Thyroid gland (tissue), 4 donors: ENCODE data around the gene DNTT. TPM values are rescaled to one million over a fixed set of nuclear protein-coding genes. Genes with fewer than 3 reads are reported as not detected.

Source experiments
- DNase-seq, 2 donors: peaks; one replicate each; pipeline ENCODE4 v3.0.0-alpha.2; 2019
- H3K27ac ChIP-seq, 3 donors: fragments of 200-600 bp; sonication (generic); 1 replicate in 2 of 3; 2 replicates in 1 of 3; pipeline ENCODE4 v1.5.1; 2016 to 2019; ENCODE audit warnings: mild to moderate bottlenecking in 1 of 3, moderate library complexity in 1 of 3
- H3K27me3 ChIP-seq: fragments of 200-600 bp; sonication (generic); one replicate; pipeline ENCODE4 v1.5.1; 2019
- H3K36me3 ChIP-seq, 2 donors: fragments of 200-600 bp; sonication (generic); one replicate each; pipeline ENCODE4 v1.5.1; 2016 to 2019
- H3K4me1 ChIP-seq, 2 donors: fragments of 200-600 bp; sonication (generic); one replicate each; pipeline ENCODE4 v1.5.1; 2017 to 2019
- H3K4me3 ChIP-seq, 3 donors: fragments of 200-600 bp; sonication (generic); replicated peaks in 1 of 3; 1 replicate in 2 of 3; 2 replicates in 1 of 3; pipeline ENCODE4 v1.5.1; 2016; ENCODE audit warnings: mild to moderate bottlenecking in 1 of 3
- H3K9me3 ChIP-seq: fragments of 200-600 bp; sonication (generic); one replicate; pipeline ENCODE4 v1.5.1; 2017
- CTCF ChIP-seq, 6 experiments: fragments of 200-600 bp in 3 of 6; fragments of 450-650 bp in 3 of 6; sonication (generic) in 3 of 6; IDR thresholded peaks; one replicate each; pipeline ENCODE4 v1.5.1; 2016 to 2019; ENCODE audit warnings: antibody characterized with exemption in 6 of 6, mild to moderate bottlenecking in 2 of 6, inconsistent platforms in 1 of 6, moderate library complexity in 1 of 6
- POLR2A ChIP-seq, 2 donors: fragments of 450-650 bp; IDR thresholded peaks; one replicate each; pipeline ENCODE4 v1.6.1; 2017; ENCODE audit warnings: antibody characterized with exemption in 2 of 2, mild to moderate bottlenecking in 2 of 2, moderate library complexity in 1 of 2
- WGBS, 2 donors: methylation state at CpG; one replicate each; pipeline ENCODE4 v1.1.5; 2017; 5-methylcytosine and 5-hydroxymethylcytosine counted together
- intact Hi-C: fragments of 100-400 bp; cut with DNase I; formaldehyde crosslinking; loops from one replicate; pipeline ENCODE4 v1.15.1; 2023
- total RNA-seq, 4 donors: library from RNA; depleted of rRNA; stranded (reverse); fragments of >200 nt; gene quantifications; one replicate each; pipeline ENCODE4 v1.2.3, GENCODE V29; 2016

Gene DNTT
- total RNA-seq, 4 donors from 2014 or later = 0.88 TPM; not detected in 3

- intact Hi-C loops = no loop called here
- Histone ChIP-seq H3K9me3 (no peaks in the 10 kb centered on the region), H3K4me3 (no peak overlapping the region), H3K36me3 (no peaks in the 10 kb centered on the region), H3K27ac (no peak overlapping the region), H3K27me3 (no peaks in the 10 kb centered on the region), H3K4me1 (no peaks in the 10 kb centered on the region)
- no peak for TF ChIP-seq POLR2A (IDR thresholded peaks at IDR 0.05)
- TF ChIP-seq CTCF (IDR thresholded peaks at IDR 0.05) = no peak
- DNase-seq = no peak
- WGBS, 2 donors = 94 to 95% methylated on average over 6 of the region's 6 CpGs
These were observed 56.1 kb downstream of the DNTT start for GRCh38 chr10:96360331-96360730.

GRCh38 chr10:96360766-96361165 is 56.5 kb downstream of the DNTT start:
- DNase-seq = no peak
- WGBS, 2 donors = 69 to 91% methylated on average over 3 of the region's 3 CpGs
- H3K27me3 ChIP-seq = no peaks in the 10 kb centered on the region
- no peak for TF ChIP-seq POLR2A (IDR thresholded peaks at IDR 0.05)
- no peak for TF ChIP-seq CTCF (IDR thresholded peaks at IDR 0.05)
- intact Hi-C loops = no loop called here
- no peak overlapping the region for H3K27ac ChIP-seq
- no peaks in the 10 kb centered on the region for H3K9me3 ChIP-seq
- H3K36me3 ChIP-seq = no peaks in the 10 kb centered on the region
- H3K4me1 ChIP-seq = no peaks in the 10 kb centered on the region
- H3K4me3 ChIP-seq = no peak overlapping the region

- H3K27ac ChIP-seq = no peak overlapping the region
- no peaks in the 10 kb centered on the region for H3K36me3 ChIP-seq
- no peaks in the 10 kb centered on the region for H3K9me3 ChIP-seq
- intact Hi-C loops = no loop called here
- H3K4me3 ChIP-seq = no peak overlapping the region
- no peaks in the 10 kb centered on the region for H3K4me1 ChIP-seq
- H3K27me3 ChIP-seq = no peaks in the 10 kb centered on the region
- no peak for DNase-seq
- no peak for TF ChIP-seq POLR2A (IDR thresholded peaks at IDR 0.05)
- TF ChIP-seq CTCF (IDR thresholded peaks at IDR 0.05) = no peak
- WGBS, 2 donors = 94% methylated on average over 3 of the region's 3 CpGs
These were observed 61.3 kb downstream of the DNTT start for GRCh38 chr10:96365571-96365970.

GRCh38 chr10:96366508-96366907 is 62.3 kb downstream of the DNTT start:
- 82 to 88% methylated on average over 3 of the region's 3 CpGs for WGBS, 2 donors
- intact Hi-C loops = no loop called here

GRCh38 chr10:96367470-96367869 is 63.2 kb downstream of the DNTT start:
- Histone ChIP-seq H3K36me3 (no peaks in the 10 kb centered on the region), H3K4me3 (no peak overlapping the region), H3K9me3 (no peaks in the 10 kb centered on the region), H3K27ac (no peak overlapping the region), H3K27me3 (no peaks in the 10 kb centered on the region), H3K4me1 (no peaks in the 10 kb centered on the region)
- no peak for DNase-seq
- no peak for TF ChIP-seq POLR2A (IDR thresholded peaks at IDR 0.05)
- no peak for TF ChIP-seq CTCF (IDR thresholded peaks at IDR 0.05)
- WGBS, 2 donors = 87% methylated on average over 4 of the region's 4 CpGs
- intact Hi-C loops = no loop called here

More at GRCh38 chr10:96366508-96366907, 62.3 kb downstream of the DNTT start:
- no peaks in the 10 kb centered on the region for H3K27me3 ChIP-seq
- H3K36me3 ChIP-seq = no peaks in the 10 kb centered on the region
- H3K4me3 ChIP-seq = no peak overlapping the region
- TF ChIP-seq POLR2A (IDR thresholded peaks at IDR 0.05) (no peak), CTCF (IDR thresholded peaks at IDR 0.05) (no peak)
- H3K9me3 ChIP-seq = no peaks in the 10 kb centered on the region
- H3K4me1 ChIP-seq = no peaks in the 10 kb centered on the region
- no peak for DNase-seq
- no peak overlapping the region for H3K27ac ChIP-seq
